Muscle of back (tissue), 13 donors: ENCODE data around the gene CAMK2G. TPM values are rescaled to one million over a fixed set of nuclear protein-coding genes. Genes with fewer than 3 reads are reported as not detected.
"Not testable (repeated sequence)": the region's sequence is repeated elsewhere in the genome, so short reads cannot be mapped to it uniquely, and the experiment has no call there.

Experiments used
- DNase-seq, 3 donors: peaks; one replicate each; pipeline versions ENCODE4 v3.0.0 to v3.0.0-alpha.2; 2013
- long read RNA-seq, 9 donors: transcript quantifications; one replicate each; lab custom pipeline, GENCODE V29; 2026
- polyA plus RNA-seq, 10 donors: library from polyadenylated mRNA; unstranded; fragments of 120-200 nt; gene quantifications; one replicate each; pipeline ENCODE4 v1.2.1, GENCODE V29; 2013; ENCODE audit not compliant: insufficient read length in 10 of 10

CAMK2G gene
- polyA plus RNA-seq, result 10 to 100 TPM; 20.6 to 33.8 (median 28.1) TPM
- long read RNA-seq, donor 1, result 0 reads
- long read RNA-seq, donor 2, partial matches to known transcripts, result 0 of 3 reads
- long read RNA-seq, donor 2, other reads (novel, unspliced or antisense), result 0 of 3 reads
- long read RNA-seq, donor 3, result 0 reads
- long read RNA-seq, donor 4, partial matches to known transcripts, result 12 of 13 reads
- long read RNA-seq, donor 4, other reads (novel, unspliced or antisense), result 0 of 13 reads
- long read RNA-seq, donor 5, partial matches to known transcripts, result 7 of 8 reads
- long read RNA-seq, donor 5, other reads (novel, unspliced or antisense), result 0 of 8 reads
- long read RNA-seq, donor 6, partial matches to known transcripts, result 0 of 4 reads
- long read RNA-seq, donor 6, other reads (novel, unspliced or antisense), result 0 of 4 reads
- long read RNA-seq, donor 7, result 0 reads
- long read RNA-seq, donor 8, partial matches to known transcripts, result 0 of 1 reads
- long read RNA-seq, donor 8, other reads (novel, unspliced or antisense), result 0 of 1 reads
- long read RNA-seq, donor 9, result 0 reads

- DNase-seq, result peak; percentile 84 to 94 (median 87)
Measured at GRCh38 chr10:73874267-73875138, at the start of gene CAMK2G. TSS of gene CAMK2G (minus strand) at chr10:73874555. CDS start at chr10:73874461, 94 bp downstream.

- DNase-seq, result no peak
Measured at GRCh38 chr10:73922864-73923133, 48.4 kb upstream of the CAMK2G start.

GRCh38 chr10:73922007-73922863 lies 47.9 kb upstream of the CAMK2G start:
- DNase-seq, result no peak

GRCh38 chr10:73920089-73920488 lies 45.7 kb upstream of the CAMK2G start:
- DNase-seq, result peak; percentile 39 to 83 (median 60)

- DNase-seq, result not testable (repeated sequence)
Measured at GRCh38 chr10:73919481-73919880, 45.1 kb upstream of the CAMK2G start.

- no peak for DNase-seq
Measured at GRCh38 chr10:73917566-73918305, 43.4 kb upstream of the CAMK2G start.

GRCh38 chr10:73916761-73917470 lies 42.6 kb upstream of the CAMK2G start:
- DNase-seq, result no peak

- DNase-seq, result no peak
Measured at GRCh38 chr10:73915206-73915851, 41.0 kb upstream of the CAMK2G start.

- no peak for DNase-seq
Measured at GRCh38 chr10:73914036-73914435, 39.7 kb upstream of the CAMK2G start.

GRCh38 chr10:73911553-73912004 lies 37.2 kb upstream of the CAMK2G start:
- DNase-seq, result no peak

GRCh38 chr10:73910764-73911552 lies 36.6 kb upstream of the CAMK2G start, which contains the start of gene PLAU:
TSS of gene PLAU (plus strand) at chr10:73911132. CDS start at chr10:73911556, 424 bp downstream.
- DNase-seq, result peak in 2 of 3 donors; percentile 64 to 84

GRCh38 chr10:73910401-73910763 lies 36.0 kb upstream of the CAMK2G start:
- DNase-seq, result no peak

- no peak for DNase-seq
Measured at GRCh38 chr10:73909540-73910115, 35.3 kb upstream of the CAMK2G start.

- peak in 2 of 3 donors; percentile 63 to 86 for DNase-seq
Measured at GRCh38 chr10:73908853-73909539, 34.6 kb upstream of the CAMK2G start.

- peak in 1 of 3 donors; percentile 61 for DNase-seq
Measured at GRCh38 chr10:73907841-73908517, 33.6 kb upstream of the CAMK2G start.

- peak; percentile 92 to 96 (median 94) for DNase-seq
Measured at GRCh38 chr10:73906524-73907447, 32.4 kb upstream of the CAMK2G start.
